GM12891 (cell line): ENCODE measurements around the gene NOM1. TPM values are rescaled to one million over a fixed set of nuclear protein-coding genes. Genes with fewer than 3 reads are reported as not detected.
"Not testable (repeated sequence)": the region's sequence is repeated elsewhere in the genome, so short reads cannot be mapped to it uniquely, and the experiment has no call there.

Experiments used
- DNase-seq: peaks from one replicate; pipeline ENCODE4 v3.0.0; 2011; ENCODE audit warnings: low spot score; ENCODE audit not compliant: insufficient read length
- FAIRE-seq: peaks from 2 replicates; lab custom pipeline; 2011; peaks lifted over from hg19 to GRCh38; lab: Jason Lieb, UNC
- PAX5 ChIP-seq: IDR thresholded peaks from 2 replicates; pipeline ENCODE4 v1.6.1; 2011; ENCODE audit warnings: low read length, moderate library complexity, mild to moderate bottlenecking; ENCODE audit not compliant: insufficient read depth, severe bottlenecking
- POLR2A ChIP-seq: IDR thresholded peaks from 2 replicates; pipeline ENCODE4 v1.6.1; 2011; ENCODE audit warnings: low read depth, low read length, control low read depth
- POLR2AphosphoS5 ChIP-seq: IDR thresholded peaks from 2 replicates; pipeline ENCODE4 v1.6.1; 2011; ENCODE audit warnings: low read depth, low read length, control low read depth
- POU2F2 ChIP-seq: IDR thresholded peaks from 2 replicates; pipeline ENCODE4 v1.6.1; 2011; ENCODE audit warnings: low read depth, mild to moderate bottlenecking, control low read depth, low read length, moderate library complexity
- SPI1 ChIP-seq: IDR thresholded peaks from 2 replicates; pipeline ENCODE4 v1.6.1; 2011; ENCODE audit warnings: low read depth, low read length, control low read depth
- TAF1 ChIP-seq: IDR thresholded peaks from 2 replicates; pipeline ENCODE4 v1.6.1; 2011; ENCODE audit warnings: low read depth, low read length, control low read depth
- polyA plus RNA-seq: library from polyadenylated mRNA; unstranded; fragments of >200 nt; gene quantifications from one replicate; pipeline ENCODE4 v1.2.1, GENCODE V29; 2012; ENCODE audit warnings: low read depth, missing spikeins, inconsistent platforms; ENCODE audit not compliant: missing spikeins

The NOM1 gene, protein sequence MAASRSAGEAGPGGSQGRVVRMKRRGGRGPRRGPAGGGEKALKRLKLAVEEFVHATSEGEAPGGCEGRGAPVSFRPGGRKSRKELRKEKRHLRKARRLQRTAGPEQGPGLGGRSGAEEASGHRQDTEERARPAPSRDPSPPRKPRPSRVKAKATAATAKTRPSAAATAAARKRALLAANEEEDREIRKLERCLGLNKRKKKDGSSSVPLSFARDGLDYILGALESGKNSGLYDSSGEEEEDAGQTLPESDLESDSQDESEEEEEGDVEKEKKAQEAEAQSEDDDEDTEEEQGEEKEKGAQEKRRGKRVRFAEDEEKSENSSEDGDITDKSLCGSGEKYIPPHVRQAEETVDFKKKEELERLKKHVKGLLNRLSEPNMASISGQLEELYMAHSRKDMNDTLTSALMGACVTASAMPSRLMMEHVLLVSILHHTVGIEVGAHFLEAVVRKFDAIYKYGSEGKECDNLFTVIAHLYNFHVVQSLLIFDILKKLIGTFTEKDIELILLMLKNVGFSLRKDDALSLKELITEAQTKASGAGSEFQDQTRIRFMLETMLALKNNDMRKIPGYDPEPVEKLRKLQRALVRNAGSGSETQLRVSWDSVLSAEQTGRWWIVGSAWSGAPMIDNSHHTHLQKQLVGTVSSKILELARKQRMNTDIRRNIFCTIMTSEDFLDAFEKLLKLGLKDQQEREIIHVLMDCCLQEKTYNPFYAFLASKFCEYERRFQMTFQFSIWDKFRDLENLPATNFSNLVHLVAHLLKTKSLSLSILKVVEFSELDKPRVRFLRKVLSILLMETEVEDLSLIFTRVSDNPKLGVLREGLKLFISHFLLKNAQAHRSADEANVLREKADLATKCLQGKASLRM
- 12.6 TPM for polyA plus RNA-seq

- FAIRE-seq: peak; percentile 90
- peak; percentile 98 for DNase-seq
- peak; percentile 82 for TF ChIP-seq POLR2AphosphoS5
- TF ChIP-seq TAF1: peak; percentile 97
- TF ChIP-seq PAX5: peak; percentile 57
- peak; percentile 87 for TF ChIP-seq POLR2A
- TF ChIP-seq POU2F2: no peak
- TF ChIP-seq SPI1: no peak
These were observed at the start of gene NOM1 for GRCh38 chr7:156949541-156950380. Gene NOM1 (plus strand): TSS chr7:156949712. CDS start chr7:156949738, 26 bp downstream.

- FAIRE-seq, DNase-seq: not testable (repeated sequence)
These were observed 49.4 kb upstream of the NOM1 start for GRCh38 chr7:156900093-156900492.

DNA sequence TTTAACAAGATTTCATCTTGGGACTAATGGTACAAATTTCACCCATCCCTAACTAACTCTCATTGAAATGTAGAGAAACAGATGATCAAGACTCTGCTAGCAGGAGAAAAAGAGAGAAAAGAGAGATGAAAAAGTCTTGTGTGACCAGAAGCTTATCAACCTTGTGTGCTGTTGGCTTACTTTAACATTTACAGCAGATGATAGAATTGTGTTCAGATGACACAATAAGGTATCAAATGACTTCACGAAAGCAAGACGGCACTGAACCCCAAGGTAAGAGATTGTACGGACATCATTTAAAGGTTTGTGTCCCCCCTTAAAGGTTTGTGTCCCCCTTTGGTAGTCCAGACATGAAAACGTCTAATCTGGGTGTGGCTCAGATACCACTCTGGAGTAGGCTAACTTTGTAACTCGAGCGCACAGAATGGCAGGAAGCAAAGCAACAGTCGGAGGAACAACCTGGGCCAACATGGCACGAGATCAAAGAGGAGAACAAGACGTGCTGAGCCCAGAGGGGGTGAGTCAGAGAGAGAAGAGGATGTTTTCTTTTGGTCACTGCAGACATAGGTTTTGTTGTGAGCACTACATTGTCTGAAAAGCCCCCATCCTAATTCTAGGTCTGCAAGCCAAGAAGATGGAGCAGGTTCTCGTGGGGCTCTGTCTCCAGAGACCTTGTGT lies 46.1 kb upstream of the NOM1 start:
- DNase-seq: no peak
- no peak for FAIRE-seq
- TF ChIP-seq TAF1: no peak

- DNase-seq (no peak), FAIRE-seq (no peak)
- TF ChIP-seq SPI1 (no peak), POLR2A (no peak), PAX5 (no peak), POU2F2 (no peak), POLR2AphosphoS5 (no peak), TAF1 (no peak)
These were observed 43.3 kb upstream of the NOM1 start for GRCh38 chr7:156906200-156906649.

DNA sequence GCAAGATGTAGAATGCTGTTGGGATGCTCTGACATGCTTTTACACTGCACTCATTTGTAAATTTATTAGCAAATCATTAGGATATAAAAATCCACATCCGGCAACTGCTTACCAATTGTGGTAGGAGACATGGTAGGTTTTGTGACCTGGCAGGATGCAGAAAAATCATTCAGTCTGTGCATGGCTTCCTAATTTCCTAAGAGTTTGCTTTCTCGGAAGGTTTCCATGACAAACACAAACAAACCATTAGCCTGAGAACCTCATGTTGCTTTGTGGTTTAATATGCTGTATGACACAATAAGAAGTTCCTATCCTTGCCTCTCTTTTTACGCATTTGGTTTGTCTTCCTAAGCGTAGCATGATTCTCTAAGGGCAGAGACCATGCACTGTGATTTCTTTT lies 41.9 kb upstream of the NOM1 start:
- TF ChIP-seq SPI1 (no peak), TAF1 (no peak), PAX5 (no peak), POLR2A (no peak), POU2F2 (no peak), POLR2AphosphoS5 (no peak)
- DNase-seq: no peak
- no peak for FAIRE-seq

GRCh38 chr7:156909574-156910252 lies 39.8 kb upstream of the NOM1 start:
- FAIRE-seq, DNase-seq: not testable (repeated sequence)

GRCh38 chr7:156918635-156919034 lies 30.9 kb upstream of the NOM1 start:
- TF ChIP-seq SPI1: no peak
- no peak for TF ChIP-seq TAF1
- TF ChIP-seq POLR2A: no peak
- TF ChIP-seq POU2F2: no peak
- no peak for TF ChIP-seq PAX5
- TF ChIP-seq POLR2AphosphoS5: no peak

GRCh38 chr7:156919132-156919713 lies 30.3 kb upstream of the NOM1 start:
- DNase-seq (no peak), FAIRE-seq (no peak)
- TF ChIP-seq TAF1 (no peak), POU2F2 (no peak), POLR2AphosphoS5 (no peak), SPI1 (no peak), POLR2A (no peak), PAX5 (no peak)

More at GRCh38 chr7:156918635-156919034, 30.9 kb upstream of the NOM1 start:
- DNase-seq: no peak
- FAIRE-seq: no peak

- FAIRE-seq (no peak), DNase-seq (no peak)
- no peak for TF ChIP-seq POLR2AphosphoS5
These were observed 29.4 kb upstream of the NOM1 start for GRCh38 chr7:156920076-156920475.

DNA sequence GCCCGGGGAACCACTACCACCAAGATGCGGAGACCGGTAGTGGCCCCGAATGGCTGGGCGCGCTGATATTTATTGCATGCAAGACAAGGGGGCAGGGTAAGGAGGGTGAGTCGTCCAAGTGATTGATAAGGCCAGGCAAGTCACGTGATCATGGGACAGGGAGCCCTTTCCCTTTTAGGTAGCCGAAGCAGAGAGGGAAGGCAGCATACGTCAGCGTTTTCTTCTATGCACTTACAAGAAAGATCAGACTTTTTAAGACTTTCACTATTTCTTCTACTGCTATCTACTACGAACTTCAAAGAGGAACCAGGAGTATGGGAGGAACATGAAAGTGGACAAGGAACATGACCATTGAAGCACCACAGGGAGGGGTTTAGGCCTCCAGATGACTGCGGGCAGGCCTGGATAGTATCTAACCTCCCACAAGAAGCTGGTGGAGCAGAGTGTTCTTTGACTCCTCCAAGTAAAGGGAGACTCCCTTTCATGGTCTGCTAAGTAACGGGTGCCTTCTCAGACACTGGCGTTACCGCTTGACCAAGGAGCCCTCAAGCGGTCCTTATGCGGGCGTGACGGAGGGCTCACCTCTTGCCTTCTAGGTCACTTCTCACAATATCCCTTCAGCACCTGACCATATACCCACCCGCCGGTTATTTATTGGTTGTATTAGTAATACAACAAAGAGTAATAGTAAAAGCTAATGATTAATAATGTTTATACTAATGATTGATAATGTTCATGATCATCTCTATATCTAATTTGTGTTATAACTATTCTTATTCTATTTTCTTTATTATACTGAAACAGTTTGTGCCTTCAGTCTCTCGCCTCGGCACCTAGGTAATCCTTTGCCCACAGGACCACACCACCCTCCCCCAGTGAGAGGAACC lies 28.8 kb upstream of the NOM1 start:
- DNase-seq, FAIRE-seq: not testable (repeated sequence)

- FAIRE-seq, DNase-seq: not testable (repeated sequence)
These were observed 27.2 kb upstream of the NOM1 start for GRCh38 chr7:156922304-156922703.

GRCh38 chr7:156925821-156926220 lies 23.7 kb upstream of the NOM1 start:
- not testable (repeated sequence) for FAIRE-seq, DNase-seq
